OCI-LY7 (cell line): ENCODE results near the gene DDX5.

Experiments used
- CTCF ChIP-seq: fragments of 200-600 bp; sonication (generic); conservative IDR thresholded peaks from 2 replicates; pipeline ENCODE4 v1.5.1; 2014; ENCODE audit warnings: mild to moderate bottlenecking, antibody characterized with exemption, low read length, moderate library complexity, mixed read lengths
- EZH2phosphoT487 ChIP-seq: fragments of 200-600 bp; sonication (generic); IDR thresholded peaks from 2 replicates; pipeline ENCODE4 v1.6.1; 2018; ENCODE audit warnings: low read depth, borderline replicate concordance, mild to moderate bottlenecking, mixed run types, antibody characterized with exemption, low read length, moderate library complexity, mixed read lengths

DNA sequence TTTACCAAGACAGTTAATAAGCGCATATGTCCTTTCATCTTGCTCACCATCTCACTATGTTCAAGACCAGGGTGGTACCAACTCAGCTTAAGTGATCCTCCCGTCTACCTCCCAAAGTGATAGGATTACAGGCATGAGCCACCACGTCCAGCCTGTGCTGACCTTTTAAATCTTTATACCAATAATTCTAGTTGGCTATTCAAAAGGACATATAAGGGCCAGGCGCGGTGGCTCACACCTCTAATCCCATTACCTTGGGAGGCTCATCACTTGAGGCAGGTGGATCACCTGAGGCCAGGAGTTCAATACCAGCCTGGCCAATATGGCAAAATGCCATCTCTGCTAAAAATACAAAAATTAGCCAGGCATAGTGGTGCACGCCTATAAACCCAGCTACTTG, 3.1 kb upstream of the DDX5 start:
- TF ChIP-seq EZH2phosphoT487 (no peak), CTCF (no peak)
